ENCODE measurements around the gene NT5DC2. TPM values are rescaled to one million over a fixed set of nuclear protein-coding genes. Genes with fewer than 3 reads are reported as not detected.

The NT5DC2 gene
- total RNA-seq, 2 donors from 2014 or later = 47.6 to 83.4 TPM

DNA sequence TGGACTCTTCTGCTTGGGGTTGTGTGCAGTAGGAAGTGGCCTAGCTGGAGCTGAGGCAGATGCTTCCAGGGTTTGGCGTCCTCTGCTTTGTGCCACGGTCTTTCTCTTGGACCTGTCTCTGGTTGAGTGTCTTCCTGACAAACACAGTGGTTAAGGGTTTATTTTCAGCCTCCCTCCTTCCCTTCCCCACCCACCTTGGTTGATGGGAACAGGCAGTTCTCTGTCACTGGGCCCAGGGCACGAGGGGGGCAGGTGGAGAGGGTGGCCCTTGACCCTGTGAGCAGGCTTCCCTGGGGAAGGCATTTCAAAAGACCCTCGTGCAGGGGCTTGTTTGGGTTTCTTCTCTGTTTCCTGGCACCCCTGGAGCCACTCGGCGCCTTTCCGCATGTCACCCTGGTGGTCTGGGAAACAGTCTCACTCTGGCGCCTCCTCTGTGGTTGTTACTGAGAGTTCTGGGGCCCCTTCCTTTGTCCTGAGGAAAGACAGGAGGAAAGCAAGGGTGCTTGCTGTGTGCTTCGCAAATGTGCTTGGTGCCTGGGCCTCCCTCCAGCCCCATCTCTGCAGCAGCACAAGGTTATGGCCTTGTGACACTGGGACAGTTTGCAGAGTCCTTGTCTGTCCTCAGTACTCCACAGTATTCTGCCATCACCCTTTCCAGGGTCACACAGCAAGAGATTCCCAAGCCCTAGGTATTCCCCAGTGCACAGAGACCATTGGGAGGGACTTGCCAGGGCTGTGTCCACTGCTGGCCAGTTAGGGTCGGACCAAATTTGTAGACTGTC, 48.8 kb downstream of the NT5DC2 start:
- Histone ChIP-seq H3K27me3 (replicated peaks; ENCODE audit: insufficient read depth) (no peaks in the 10 kb centered on the region), H3K4me3 (no peak overlapping the region), H3K27ac (peak overlapping the region; percentile 39 to 49), H3K36me3 (peaks cover 69% of the 10 kb centered on the region), H3K4me1 (ENCODE audit: control insufficient read depth in 1 of 2, low read depth in 2 of 2) (peaks cover 8 to 27% of the 10 kb centered on the region in 2 donors), H3K9me3 (no peaks in the 10 kb centered on the region)
- no peak for ATAC-seq (ENCODE audit: insufficient number of reproducible peaks, low FRiP score, low read depth)
- DNase-seq (ENCODE audit: low spot score) = no peak
- TF ChIP-seq, protein P1, sequence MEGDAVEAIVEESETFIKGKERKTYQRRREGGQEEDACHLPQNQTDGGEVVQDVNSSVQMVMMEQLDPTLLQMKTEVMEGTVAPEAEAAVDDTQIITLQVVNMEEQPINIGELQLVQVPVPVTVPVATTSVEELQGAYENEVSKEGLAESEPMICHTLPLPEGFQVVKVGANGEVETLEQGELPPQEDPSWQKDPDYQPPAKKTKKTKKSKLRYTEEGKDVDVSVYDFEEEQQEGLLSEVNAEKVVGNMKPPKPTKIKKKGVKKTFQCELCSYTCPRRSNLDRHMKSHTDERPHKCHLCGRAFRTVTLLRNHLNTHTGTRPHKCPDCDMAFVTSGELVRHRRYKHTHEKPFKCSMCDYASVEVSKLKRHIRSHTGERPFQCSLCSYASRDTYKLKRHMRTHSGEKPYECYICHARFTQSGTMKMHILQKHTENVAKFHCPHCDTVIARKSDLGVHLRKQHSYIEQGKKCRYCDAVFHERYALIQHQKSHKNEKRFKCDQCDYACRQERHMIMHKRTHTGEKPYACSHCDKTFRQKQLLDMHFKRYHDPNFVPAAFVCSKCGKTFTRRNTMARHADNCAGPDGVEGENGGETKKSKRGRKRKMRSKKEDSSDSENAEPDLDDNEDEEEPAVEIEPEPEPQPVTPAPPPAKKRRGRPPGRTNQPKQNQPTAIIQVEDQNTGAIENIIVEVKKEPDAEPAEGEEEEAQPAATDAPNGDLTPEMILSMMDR (IDR thresholded peaks at IDR 0.05) = no peak

DNA sequence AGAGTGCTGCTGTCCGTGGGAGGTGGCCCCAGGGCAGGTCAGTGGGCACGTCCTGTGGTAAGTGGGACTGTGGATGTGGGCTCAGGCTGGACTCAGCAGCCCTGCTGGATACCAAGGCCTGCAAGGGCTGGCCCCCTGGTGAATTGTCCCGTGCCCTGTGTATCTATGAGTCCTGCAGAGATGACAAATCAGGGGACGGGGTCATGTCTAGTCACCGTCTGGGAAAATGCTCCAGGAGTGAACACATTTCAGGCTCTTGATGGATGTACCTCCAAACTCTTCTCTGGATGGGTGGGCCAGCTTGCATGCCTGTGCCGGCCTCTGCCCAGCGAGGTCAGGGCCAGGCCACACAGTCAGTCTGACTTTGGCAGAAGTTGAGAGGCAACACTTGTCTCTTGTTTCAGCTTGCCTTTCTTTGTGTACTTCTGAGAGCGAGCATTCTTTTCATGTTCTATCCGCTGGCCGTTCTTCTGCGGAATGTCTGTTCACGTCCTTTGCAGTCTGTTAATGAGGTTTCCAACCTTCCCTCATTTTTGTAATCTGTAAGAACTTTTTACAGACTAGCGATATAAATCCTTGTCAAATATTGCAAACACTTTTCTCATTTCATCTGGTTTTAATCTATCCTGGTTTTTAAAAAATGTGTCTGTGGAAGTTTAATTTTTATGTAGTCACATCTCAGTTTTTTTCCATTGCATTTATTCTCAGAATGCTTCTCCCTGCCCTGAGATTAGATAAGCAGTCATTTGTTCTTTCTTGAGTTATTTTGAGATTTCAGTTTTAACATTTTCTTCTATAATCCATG, 49.9 kb downstream of the NT5DC2 start:
- Histone ChIP-seq H3K4me3 (no peak overlapping the region), H3K4me1 (ENCODE audit: control insufficient read depth in 1 of 2, low read depth in 2 of 2) (peaks cover 8 to 27% of the 10 kb centered on the region in 2 donors)
- TF ChIP-seq, protein P1 (IDR thresholded peaks at IDR 0.05) = no peak

DNA sequence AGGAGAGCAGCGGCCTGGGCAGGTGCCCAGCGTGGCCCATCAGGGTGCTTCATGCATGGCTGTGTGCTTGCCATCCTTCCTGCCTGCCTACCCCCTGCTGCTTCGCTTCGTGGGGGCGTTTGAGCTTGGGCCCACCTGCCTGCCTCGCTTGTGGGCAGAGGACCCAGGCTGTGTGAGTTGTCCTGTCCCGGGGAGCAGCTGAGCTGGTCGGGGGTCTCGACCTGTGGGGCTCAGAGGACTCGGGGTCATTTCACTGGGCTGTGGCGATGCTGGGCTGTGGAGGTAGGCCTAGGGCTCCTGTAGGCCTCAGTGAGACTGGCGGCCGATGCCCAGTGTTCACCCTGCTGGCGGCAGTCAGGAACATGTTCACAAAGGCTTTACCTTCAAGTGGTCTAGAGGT, 50.6 kb downstream of the NT5DC2 start:
- TF ChIP-seq, protein P1 (IDR thresholded peaks at IDR 0.05) = no peak

More for the DNA sequence above, 49.9 kb downstream of the NT5DC2 start:
- Histone ChIP-seq H3K36me3 (peaks cover 69% of the 10 kb centered on the region), H3K27ac (peak overlapping the region; percentile 21 to 34), H3K27me3 (replicated peaks; ENCODE audit: insufficient read depth) (no peaks in the 10 kb centered on the region), H3K9me3 (no peaks in the 10 kb centered on the region)
- DNase-seq (ENCODE audit: low spot score) (no peak), ATAC-seq (ENCODE audit: insufficient number of reproducible peaks, low FRiP score, low read depth) (no peak)

DNA sequence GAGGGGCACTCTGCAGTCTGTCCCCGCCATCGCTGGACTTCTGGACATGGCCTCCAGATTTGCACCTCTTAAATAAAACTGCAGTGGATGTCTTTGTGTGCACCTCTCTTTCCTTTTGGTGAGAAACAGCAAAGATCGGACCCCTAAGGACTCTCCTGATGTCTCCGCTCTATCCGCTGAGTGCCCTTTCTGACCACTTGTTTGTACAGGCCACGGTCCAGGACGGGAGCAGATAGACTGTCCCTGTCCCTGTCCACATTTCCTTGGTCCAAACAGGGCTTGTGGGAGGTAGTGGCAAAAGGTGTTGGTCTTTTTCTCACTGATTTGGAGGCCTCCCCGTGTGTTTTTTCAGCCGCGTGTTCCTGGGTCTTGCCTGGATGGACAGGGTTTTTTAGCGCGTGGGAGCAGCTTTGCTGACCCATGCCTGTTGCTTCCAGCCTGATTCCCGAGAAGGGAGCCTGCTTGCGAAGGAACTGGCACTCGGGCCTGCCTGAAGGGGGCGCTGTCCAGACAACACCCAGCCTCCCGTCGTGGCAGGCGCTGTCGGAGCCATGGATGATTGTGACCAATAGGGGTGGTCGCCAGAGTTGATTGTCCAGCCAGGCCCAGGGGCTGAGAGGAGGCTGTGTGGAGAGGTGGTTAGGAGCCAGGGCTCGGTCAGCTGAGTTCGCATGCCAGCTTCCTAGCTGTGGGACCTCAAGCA, 51.7 kb downstream of the NT5DC2 start:
- H3K27me3 ChIP-seq (replicated peaks; ENCODE audit: insufficient read depth) = no peaks in the 10 kb centered on the region
- H3K9me3 ChIP-seq = no peaks in the 10 kb centered on the region
- H3K4me3 ChIP-seq = no peak overlapping the region
- ATAC-seq (ENCODE audit: insufficient number of reproducible peaks, low FRiP score, low read depth) (no peak), DNase-seq (ENCODE audit: low spot score) (no peak)
- TF ChIP-seq, protein P1 (IDR thresholded peaks at IDR 0.05) = peak; percentile 34
- peaks cover 8 to 27% of the 10 kb centered on the region in 2 donors for H3K4me1 ChIP-seq (ENCODE audit: control insufficient read depth in 1 of 2, low read depth in 2 of 2)
- H3K27ac ChIP-seq = no peak overlapping the region
- peaks cover 68% of the 10 kb centered on the region for H3K36me3 ChIP-seq

More for the DNA sequence above, 50.6 kb downstream of the NT5DC2 start:
- H3K4me1 ChIP-seq (ENCODE audit: control insufficient read depth in 1 of 2, low read depth in 2 of 2) = peaks cover 8 to 27% of the 10 kb centered on the region in 2 donors
- H3K27ac ChIP-seq = peak overlapping the region; percentile 21 to 34
- H3K36me3 ChIP-seq = peaks cover 69% of the 10 kb centered on the region
- DNase-seq (ENCODE audit: low spot score) (no peak), ATAC-seq (ENCODE audit: insufficient number of reproducible peaks, low FRiP score, low read depth) (no peak)
- H3K27me3 ChIP-seq (replicated peaks; ENCODE audit: insufficient read depth) = no peaks in the 10 kb centered on the region
- H3K4me3 ChIP-seq = no peak overlapping the region
- no peaks in the 10 kb centered on the region for H3K9me3 ChIP-seq

Measured in thoracic aorta (tissue), 2 donors.